NCI-H2227 treated with DMSO at 0.1 percent for 48 hours (cell line): ENCODE measurements around the gene C1QTNF7.

Source experiments
- DNase-seq: peaks from one replicate; lab custom pipeline; 2025; lab: John Stamatoyannopoulos, UW

C1QTNF7 gene

GRCh38 chr4:15414551-15415091 lies 13.2 kb upstream of the C1QTNF7 start:
- DNase-seq = no peak

GRCh38 chr4:15416357-15417232 lies 11.2 kb upstream of the C1QTNF7 start:
- DNase-seq = no peak

- no peak for DNase-seq
Observed at GRCh38 chr4:15417233-15417660, 10.6 kb upstream of the C1QTNF7 start.

GRCh38 chr4:15418956-15419355 lies 8.9 kb upstream of the C1QTNF7 start:
- DNase-seq = no peak

- no peak for DNase-seq
Observed at GRCh38 chr4:15420642-15421041, 7.2 kb upstream of the C1QTNF7 start.

- no peak for DNase-seq
Observed at GRCh38 chr4:15423285-15423711, 4.5 kb upstream of the C1QTNF7 start.

GRCh38 chr4:15425520-15425919 lies 2.3 kb upstream of the C1QTNF7 start:
- DNase-seq = no peak

GRCh38 chr4:15427161-15427560 lies 672 bp upstream of the C1QTNF7 start:
- no peak for DNase-seq

GRCh38 chr4:15428611-15429010 lies 778 bp downstream of the C1QTNF7 start:
- DNase-seq = no peak

GRCh38 chr4:15434091-15434490 lies 6.3 kb downstream of the C1QTNF7 start:
- DNase-seq = no peak

GRCh38 chr4:15434676-15435075 lies 6.8 kb downstream of the C1QTNF7 start:
- no peak for DNase-seq

GRCh38 chr4:15436513-15436912 lies 8.7 kb downstream of the C1QTNF7 start:
- DNase-seq = no peak

- DNase-seq = no peak
Observed at GRCh38 chr4:15438939-15439524, 11.2 kb downstream of the C1QTNF7 start.

- no peak for DNase-seq
Observed at GRCh38 chr4:15443371-15444160, 15.7 kb downstream of the C1QTNF7 start.

GRCh38 chr4:15444276-15444675 lies 16.4 kb downstream of the C1QTNF7 start:
- no peak for DNase-seq

- no peak for DNase-seq
Observed at GRCh38 chr4:15444879-15445547, 17.2 kb downstream of the C1QTNF7 start.

- DNase-seq = no peak
Observed at GRCh38 chr4:15451181-15451865, 23.5 kb downstream of the C1QTNF7 start.

GRCh38 chr4:15451866-15452765 lies 24.3 kb downstream of the C1QTNF7 start:
- no peak for DNase-seq

GRCh38 chr4:15455290-15455689 lies 27.5 kb downstream of the C1QTNF7 start:
- DNase-seq = no peak
